Myocyte (in vitro differentiated cells): ENCODE data around the gene MGAT4D. TPM values are rescaled to one million over a fixed set of nuclear protein-coding genes. Genes with fewer than 3 reads are reported as not detected.
"Not testable (repeated sequence)": the region's sequence is repeated elsewhere in the genome, so short reads cannot be mapped to it uniquely, and the experiment has no call there.

Experiments
- DNase-seq: peaks from one replicate; pipeline ENCODE4 v3.0.0-alpha.2; 2012; ENCODE audit warnings: low read depth
- polyA plus RNA-seq: library from polyadenylated mRNA; unstranded; fragments of >200 nt; gene quantifications from one replicate; pipeline ENCODE4 v1.2.1, GENCODE V29; 2012; ENCODE audit warnings: missing spikeins
- total RNA-seq: library from RNA; depleted of rRNA; stranded (reverse); fragments of >200 nt; gene quantifications from 2 replicates; pipeline ENCODE4 v1.2.3, GENCODE V29; 2014

Gene MGAT4D
- not detected in 2 replicates for total RNA-seq
- not detected for polyA plus RNA-seq

GRCh38 chr4:140497747-140498636, at the start of gene MGAT4D:
MGAT4D (minus strand) TSS chr4:140498293; CDS start chr4:140498222, 71 bp downstream.
- no peak for DNase-seq

- DNase-seq: no peak
Observed at GRCh38 chr4:140533951-140534480, 35.9 kb upstream of the MGAT4D start.

GRCh38 chr4:140529434-140529833, 31.3 kb upstream of the MGAT4D start:
- no peak for DNase-seq

- peak; percentile 99 for DNase-seq
Observed at GRCh38 chr4:140523857-140524742, 26.0 kb upstream of the MGAT4D start, which contains the start of gene ELMOD2. ELMOD2 (plus strand) TSS chr4:140524168; CDS start chr4:140525429, 1,261 bp downstream.

GRCh38 chr4:140523370-140523856, 25.3 kb upstream of the MGAT4D start:
- no peak for DNase-seq

GRCh38 chr4:140515423-140515822, 17.3 kb upstream of the MGAT4D start:
- DNase-seq: no peak

- not testable (repeated sequence) for DNase-seq
Observed at GRCh38 chr4:140513765-140514164, 15.7 kb upstream of the MGAT4D start.

GRCh38 chr4:140504261-140504660, 6.2 kb upstream of the MGAT4D start:
- DNase-seq: no peak

GRCh38 chr4:140499391-140499790, 1.3 kb upstream of the MGAT4D start:
- peak; percentile 7 for DNase-seq

- no peak for DNase-seq
Observed at GRCh38 chr4:140497405-140497746, 717 bp downstream of the MGAT4D start.

- no peak for DNase-seq
Observed at GRCh38 chr4:140485939-140486338, 12.2 kb downstream of the MGAT4D start.

GRCh38 chr4:140483445-140483844, 14.6 kb downstream of the MGAT4D start:
- DNase-seq: no peak

- DNase-seq: no peak
Observed at GRCh38 chr4:140472156-140472555, 25.9 kb downstream of the MGAT4D start.

GRCh38 chr4:140469791-140470733, 28.0 kb downstream of the MGAT4D start:
- no peak for DNase-seq

- no peak for DNase-seq
Observed at GRCh38 chr4:140466146-140466545, 31.9 kb downstream of the MGAT4D start.

GRCh38 chr4:140463614-140464013, 34.5 kb downstream of the MGAT4D start:
- no peak for DNase-seq

GRCh38 chr4:140463182-140463581, 34.9 kb downstream of the MGAT4D start:
- DNase-seq: no peak

GRCh38 chr4:140450352-140450751, 47.7 kb downstream of the MGAT4D start:
- DNase-seq: no peak

GRCh38 chr4:140448830-140449229, 49.3 kb downstream of the MGAT4D start:
- DNase-seq: no peak

GRCh38 chr4:140448162-140448561, 49.9 kb downstream of the MGAT4D start:
- no peak for DNase-seq
